NCI-H774 (cell line): ENCODE measurements around the gene FADS6.
"Not testable (repeated sequence)": the region's sequence is repeated elsewhere in the genome, so short reads cannot be mapped to it uniquely, and the experiment has no call there.

Source experiments
- DNase-seq: peaks from one replicate; lab custom pipeline; 2025; lab: John Stamatoyannopoulos, UW

Gene FADS6

DNA sequence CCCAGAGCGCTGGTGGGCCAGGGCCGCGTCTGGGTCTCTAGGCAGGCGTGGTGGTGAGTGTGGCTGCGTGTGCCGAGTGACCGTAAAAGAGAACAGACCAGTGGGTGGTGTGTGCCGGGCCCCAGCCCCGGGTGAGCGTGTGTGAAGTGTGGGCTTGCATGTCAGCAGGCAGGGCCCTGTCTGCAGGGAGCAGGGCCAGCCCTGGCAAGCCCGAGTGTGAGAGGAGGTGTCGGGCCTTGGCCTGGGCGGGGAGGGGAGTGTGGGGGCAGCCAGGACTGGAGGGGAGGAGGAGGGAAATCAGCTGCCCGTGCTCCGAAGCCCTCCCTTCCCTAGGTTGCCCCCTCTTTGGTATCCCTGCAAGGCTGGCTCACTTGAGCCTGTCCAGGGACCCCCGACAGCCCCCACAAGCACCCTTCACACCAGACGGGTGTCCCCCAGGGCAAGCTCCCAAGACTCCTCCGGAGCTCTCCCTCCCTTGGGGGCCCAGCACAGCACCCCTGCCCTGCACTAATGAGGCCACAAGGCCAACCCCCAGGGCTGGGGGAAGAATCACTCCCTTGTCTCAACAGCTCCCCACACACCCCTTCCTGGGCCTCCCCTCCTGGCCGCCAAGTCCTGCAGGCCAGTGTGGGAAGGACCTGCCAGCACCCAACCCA is 27.7 kb upstream of the FADS6 start:
- no peak for DNase-seq

DNA sequence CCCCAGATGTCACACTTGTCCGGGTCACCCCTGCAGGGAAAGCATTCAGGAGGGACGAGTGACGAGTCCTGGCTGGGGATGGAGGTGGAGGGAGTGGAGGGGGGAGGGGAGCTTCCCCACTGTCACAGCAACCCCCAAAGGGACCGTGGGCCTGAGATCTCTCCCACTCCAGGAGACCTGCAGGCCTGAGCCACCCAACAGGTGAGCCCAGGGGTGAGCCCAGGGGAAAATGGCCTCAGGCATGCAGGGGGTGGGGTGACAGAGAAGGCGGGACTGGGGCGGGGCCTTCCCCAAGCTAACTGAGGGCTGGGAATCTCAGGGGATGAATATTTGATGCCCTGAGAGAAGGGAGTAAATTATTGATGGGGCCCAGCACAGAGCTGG is 27.2 kb upstream of the FADS6 start:
- DNase-seq: no peak

DNA sequence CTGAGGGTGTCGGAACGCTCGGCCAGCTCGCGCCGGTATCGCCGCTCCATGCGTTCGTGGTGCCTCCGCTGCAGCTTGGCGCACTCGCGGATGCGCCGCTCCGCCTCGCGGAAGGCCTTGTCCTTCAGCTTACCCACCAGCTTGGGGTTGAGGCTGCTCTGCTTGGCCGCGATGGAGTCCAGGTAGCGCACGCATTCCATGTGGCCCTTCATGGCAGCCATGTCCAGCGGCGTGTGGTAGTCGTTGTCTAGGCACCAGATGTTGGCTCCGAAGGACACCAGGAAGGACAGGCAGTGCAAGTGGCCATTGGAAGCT is 26.8 kb upstream of the FADS6 start:
- DNase-seq: no peak

DNA sequence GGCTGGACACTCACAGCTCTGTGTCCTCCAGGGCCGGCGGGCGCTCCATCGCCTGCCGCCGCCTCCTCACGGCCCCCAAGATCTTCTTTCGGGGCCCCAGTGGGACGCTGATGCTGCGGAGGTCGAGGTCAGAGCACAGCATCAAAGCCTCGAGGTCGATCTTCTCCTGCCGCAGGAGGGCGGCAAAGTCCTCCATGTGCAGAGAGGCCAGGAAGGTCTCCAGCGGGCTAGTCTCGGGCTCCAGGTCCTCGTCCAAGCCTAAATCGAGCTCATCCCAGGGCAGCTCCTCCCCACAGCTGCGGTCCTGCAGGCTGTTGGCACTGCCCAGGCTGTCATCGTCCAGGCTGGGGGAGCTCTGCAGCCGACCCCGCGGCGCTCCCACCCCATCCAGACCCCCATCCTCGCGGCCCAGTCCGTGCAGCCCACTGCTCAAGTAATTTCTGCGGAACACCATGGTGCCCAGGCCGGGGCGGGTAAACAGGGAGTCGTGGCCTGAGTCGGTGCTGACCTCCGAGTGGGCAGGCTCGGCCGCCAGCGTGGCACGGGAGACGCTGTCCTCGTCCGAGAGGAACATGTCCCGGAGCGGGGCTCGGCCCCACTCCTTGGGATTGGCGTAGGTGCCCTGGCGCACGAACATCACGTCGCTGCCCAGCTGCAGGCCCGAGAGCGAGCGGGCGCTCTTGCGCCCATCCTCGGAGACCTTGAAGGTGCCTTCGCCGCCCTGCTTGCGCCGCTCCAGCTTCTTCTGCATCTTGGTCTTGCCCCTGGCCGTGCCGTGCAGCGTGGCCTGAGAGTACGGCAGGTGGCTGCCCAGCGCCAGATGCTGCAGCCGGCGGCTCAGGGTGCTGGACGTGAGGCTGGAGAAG is 26.2 kb upstream of the FADS6 start:
- DNase-seq: no peak

DNA sequence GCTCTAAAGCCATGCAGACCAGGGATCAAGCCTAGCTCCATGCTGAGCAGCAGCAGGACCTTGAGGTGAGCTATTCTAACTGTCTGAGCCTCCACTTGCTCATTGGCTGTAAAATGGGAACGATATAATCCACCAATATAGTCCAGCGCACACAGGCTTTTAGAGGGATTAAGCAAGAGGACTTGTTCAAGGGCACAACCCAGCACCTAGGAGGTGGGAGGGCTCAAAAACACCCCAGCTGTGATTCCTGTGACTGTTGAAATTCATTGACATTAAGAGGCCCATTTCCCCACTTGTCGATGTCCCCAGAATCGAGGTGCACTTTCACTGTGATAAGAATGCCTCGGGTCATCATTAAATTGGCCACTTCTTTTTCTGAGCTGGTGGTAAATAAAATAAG is 25.5 kb upstream of the FADS6 start:
- no peak for DNase-seq

DNA sequence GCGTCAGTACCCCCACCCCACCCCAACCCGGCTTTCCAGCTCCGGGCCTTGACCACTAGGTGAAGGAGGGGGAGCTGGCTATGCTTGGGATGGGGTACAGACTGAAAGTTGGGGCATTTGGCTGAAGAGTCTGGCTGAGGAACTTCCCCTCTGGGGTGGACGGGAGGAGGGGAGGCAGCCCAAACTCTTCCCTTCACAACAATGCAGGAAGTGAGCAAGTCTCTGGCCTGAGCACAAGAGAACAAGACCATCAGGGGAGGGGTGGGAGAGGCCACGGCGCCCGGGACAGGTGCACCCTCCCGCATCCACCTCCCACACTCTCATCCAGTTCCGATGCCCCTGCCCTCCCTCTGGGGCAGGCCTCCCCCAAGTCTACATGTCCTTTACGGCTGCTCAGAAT is 24.0 kb upstream of the FADS6 start:
- DNase-seq: no peak

DNA sequence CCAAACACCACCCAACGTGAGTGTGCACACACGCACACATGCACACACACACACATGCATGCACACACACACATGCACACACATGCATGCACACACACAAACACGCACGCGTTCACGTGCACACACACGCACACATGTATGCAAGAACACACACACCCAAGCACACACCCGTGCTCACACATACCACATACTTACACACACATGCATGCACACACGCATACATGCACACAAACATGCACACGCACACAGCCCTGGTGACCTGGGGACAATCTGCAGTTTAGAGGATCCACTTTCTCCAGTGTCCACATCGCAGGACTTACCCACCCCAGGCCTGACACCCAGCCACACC is 23.4 kb upstream of the FADS6 start:
- DNase-seq: no peak

DNA sequence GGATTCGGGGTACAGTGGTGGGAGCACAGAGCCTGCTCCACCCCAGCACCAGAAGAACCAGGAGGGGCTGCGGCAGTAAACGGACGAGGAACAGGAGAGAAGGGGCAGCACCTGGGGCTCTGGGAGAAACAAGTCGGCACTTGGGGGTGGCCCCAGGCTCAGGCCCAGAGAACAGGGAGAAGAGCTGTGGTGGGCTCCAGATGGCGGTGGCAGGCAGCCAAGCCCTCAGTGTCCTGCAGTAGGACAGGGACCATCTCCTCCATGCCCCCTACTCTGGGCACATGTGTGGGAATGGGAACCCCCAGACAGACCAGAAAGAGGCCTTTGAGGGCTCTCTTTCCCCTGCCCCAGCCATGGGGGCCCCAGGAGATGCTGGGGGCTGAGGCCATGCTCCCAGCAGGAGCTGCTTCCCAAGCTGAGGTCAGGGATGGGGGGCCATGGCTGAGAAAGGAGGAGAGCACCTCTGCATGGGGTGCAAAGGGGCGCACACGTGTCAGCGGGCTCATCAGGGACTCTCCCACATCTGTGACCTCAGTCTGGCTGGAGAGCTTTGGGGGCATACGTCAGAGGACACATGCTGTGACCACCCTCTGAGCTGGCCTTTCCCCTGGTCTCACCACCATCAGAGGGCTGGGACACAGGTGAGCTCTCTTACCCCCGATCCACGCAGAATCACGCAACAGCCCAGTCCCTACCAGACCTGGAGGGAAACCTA is 22.9 kb upstream of the FADS6 start:
- DNase-seq: no peak

DNA sequence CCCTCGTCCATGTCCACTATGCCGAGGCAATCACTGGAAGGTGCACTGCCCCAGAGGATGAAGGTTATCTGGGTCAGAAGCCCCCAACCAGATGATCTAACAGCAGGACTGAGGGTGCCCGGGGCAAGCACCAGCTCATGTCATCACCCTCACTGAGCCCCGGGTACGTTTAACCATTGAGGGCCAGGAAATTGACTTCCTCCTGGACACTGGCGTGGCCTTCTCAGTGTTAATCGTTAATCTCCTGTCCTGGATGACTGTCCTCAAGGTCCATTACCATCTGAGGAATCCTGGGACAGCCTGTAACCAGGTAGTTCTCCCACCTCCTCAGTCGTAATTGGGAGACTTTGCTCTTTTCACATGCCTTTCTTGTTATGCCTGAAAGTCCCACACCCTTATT is 18.0 kb upstream of the FADS6 start:
- not testable (repeated sequence) for DNase-seq

DNA sequence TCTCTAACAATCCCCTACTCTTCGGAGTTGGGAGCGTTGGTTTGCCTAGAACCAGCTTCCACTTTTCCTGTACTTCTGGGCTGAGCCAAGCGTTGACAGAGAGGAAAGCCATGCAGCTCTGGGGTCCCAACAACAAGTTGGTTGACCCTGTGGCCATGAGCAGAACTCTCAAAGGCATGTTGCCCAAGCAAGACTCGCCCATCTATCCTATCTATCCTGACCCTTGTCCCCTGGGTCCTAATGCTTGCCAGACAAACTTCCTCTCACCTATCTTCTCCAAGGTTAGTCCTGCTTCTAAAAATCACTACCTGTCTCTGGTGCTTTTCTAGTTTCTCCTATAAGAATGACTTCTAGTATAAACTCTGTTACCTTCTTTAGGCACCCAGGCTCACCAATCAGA is 15.7 kb upstream of the FADS6 start:
- DNase-seq: not testable (repeated sequence)

DNA sequence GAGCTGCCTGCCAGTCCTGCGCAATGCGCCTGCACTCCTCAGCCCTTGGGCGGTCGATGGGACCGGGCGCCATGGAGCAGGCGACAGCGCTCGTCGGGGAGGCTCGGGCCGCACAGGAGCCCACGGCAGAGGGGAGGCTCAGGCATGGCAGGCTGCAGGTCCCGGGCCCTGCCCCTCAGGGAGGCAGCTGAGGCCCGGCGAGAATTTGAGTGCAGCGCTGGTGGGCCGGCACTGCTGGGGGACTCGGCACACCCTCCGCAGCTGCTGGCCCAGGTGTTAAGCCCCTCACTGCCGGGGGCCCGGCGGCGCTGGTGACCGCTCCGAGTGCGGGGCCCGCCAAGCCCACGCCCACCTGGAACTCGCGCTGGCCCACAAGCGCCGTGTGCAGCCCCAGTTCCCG is 13.6 kb upstream of the FADS6 start:
- no peak for DNase-seq

DNA sequence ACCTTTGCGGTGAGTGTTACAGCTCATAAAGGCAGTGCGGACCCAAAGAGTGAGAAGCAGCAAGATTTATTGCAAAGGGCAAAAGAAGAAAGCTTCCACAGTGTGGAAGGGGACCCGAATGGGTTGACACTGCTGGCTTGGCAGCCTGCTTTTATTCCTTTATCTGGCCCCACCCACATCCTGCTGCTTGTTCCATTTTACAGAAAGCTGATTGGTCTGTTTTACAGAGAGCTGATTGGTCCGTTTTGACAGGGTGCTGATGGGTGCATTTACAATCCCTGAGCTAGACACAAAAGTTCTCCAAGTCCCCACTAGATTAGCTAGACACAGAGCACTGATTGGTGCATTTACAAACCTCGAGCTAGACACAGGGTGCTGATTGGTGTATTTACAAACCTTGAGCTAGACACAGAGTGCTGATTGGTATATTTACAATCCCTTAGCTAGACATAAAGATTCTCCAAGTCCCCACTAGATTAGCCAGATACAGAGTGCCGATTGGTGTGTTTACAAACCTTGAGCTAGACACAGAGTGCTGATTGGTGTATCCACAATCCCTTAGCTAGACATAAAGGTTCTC is 12.9 kb upstream of the FADS6 start:
- not testable (repeated sequence) for DNase-seq

DNA sequence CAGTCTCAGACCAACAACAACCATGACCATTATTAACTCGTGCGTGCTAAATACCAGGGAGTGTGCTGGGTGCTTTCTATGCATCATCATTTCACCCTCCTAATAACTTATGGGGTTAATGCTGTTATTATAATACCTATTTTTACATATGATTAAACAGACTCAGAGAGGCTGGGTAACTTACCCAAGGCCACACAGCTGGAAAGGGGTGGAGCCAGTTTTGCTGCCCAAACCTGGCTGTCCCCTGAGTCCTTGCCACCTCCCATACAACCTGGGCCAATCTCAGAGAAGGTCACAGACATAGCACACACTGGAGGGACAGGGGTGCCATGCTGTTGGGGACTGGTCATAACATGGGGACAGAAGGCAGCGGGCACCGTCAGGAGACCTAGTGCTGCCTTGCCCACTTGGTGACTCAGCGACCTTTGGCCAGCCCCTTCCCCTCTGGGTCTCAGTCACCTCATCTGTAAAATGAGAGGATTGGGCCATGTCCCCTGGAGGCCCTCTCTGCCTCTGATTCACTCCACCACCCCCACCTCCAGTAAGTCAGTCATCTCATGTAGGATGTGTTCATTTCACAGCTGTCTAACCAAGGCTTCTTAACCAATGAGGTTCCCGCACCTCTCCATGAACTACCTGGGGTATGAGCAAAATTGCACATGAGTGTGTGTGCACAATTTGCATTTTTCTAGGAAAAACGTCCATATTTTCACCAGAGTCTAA is 11.4 kb upstream of the FADS6 start:
- DNase-seq: no peak

DNA sequence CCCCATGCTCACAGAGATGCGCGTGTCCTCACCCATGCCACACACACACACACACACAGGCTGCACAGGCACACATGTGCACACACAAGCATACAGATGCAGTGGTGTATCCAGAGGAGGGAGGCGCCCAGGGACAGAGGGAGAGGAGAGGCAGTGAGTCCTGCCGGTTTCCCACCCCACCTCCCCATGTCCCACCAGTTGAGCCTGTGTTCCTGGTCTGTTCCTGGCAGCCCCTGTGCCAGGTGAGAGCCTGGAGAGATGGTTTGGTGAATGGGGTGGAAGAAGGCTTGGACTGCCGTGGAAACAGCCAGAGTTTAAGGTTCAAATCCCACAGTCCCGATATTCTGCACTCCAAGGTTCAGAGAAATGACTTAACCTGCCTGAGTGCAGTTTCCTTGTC is 10.2 kb upstream of the FADS6 start:
- DNase-seq: no peak

DNA sequence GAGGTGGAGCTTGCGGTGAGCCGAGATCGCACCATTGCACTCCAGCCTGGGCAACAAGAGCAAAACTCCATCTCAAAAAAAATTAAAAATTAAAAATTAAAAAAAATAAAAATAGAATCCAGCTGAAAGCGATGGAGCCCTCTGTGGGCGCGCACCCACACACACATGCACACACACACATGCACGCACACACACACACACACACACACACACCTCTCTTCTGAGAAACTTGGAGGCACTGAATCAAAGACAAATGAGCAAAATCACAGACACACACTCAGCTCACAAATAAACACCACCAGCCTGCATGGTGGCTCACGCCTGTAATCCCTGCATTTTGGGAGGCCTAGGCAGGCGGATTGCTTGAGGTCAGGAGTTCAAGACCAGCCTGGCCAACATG is 9.6 kb upstream of the FADS6 start:
- DNase-seq: no peak

DNA sequence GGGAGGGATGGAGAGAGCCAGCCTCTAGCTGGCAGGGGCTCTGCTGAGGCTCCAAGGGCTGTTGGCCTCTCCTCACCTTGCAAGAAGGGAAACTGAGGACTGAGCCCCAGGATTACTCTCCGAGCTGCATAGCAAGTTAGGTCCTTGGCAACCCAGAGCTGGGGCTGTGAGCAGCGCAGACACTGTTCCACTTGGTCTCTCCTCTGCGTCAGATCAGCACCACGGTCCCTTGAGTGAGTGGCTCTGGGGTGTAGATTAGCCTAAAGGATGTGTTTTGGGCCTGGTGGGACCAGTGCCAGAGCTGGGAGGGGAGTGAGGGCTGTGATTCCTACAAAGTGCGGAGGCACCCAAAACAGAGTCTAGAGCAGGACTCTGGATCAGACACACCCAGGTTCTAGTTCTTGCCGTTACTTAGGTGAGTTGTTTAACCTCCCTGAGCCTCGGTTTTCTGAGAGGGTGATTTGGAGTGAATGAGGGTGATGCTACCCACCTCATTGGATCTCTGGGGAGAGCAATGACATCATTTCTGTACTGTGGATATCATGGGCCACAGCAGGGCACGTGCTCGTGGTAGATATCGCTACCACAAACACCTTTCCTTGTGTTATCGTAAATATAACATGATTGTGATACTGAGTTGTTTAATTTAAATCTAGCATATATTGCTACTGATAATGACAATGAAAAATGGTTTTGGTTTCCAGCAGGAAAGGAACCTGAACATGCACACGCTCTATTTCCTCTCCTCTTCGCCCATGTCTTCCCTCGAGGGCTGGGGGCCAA is 8.1 kb upstream of the FADS6 start:
- no peak for DNase-seq

DNA sequence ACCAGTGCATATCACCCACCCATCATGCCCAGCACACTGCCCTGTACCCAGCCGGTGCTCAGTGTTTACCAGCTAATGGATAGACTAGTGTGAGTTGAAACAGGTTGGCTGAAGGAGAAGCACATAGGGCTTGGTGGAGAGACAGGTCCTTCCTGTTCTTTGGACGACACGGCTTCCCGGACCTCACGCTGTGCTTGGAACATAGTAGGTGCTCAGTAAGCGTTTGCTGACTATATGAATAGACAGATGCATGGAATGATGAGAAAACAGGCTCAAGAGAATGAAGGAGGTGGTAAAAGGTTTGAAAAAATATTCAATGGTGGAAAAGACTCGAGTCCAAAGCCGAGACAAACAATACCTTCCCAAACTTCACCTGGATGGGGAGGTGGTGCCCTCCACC is 6.8 kb upstream of the FADS6 start:
- no peak for DNase-seq

DNA sequence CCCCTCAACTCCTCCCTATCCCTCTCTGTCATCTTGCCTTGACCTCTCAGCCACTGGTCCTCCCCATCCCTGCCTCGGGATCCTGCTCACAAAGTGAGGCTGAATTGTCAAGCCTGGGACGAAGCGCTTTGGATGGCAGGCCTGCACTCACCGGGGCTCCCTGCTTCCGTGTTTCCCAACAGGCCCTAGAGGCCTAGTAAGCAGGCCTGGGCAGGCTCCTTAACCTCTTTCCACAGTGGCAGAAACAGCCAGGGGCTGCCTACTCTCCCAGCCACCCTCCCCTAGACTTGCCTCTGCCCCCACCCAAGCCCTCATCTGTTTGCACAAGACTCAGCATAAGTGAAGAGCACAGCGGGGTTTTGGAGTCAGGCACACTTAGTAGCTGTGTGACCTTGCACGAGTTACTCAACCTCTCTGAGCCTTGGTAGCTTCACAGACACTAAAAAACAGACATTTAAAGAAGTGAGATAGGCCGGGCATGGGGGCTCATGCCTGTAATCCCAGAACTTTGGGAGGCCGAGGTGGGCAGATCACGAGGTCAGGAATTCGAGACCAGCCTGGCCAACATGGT is 5.0 kb upstream of the FADS6 start:
- no peak for DNase-seq

DNA sequence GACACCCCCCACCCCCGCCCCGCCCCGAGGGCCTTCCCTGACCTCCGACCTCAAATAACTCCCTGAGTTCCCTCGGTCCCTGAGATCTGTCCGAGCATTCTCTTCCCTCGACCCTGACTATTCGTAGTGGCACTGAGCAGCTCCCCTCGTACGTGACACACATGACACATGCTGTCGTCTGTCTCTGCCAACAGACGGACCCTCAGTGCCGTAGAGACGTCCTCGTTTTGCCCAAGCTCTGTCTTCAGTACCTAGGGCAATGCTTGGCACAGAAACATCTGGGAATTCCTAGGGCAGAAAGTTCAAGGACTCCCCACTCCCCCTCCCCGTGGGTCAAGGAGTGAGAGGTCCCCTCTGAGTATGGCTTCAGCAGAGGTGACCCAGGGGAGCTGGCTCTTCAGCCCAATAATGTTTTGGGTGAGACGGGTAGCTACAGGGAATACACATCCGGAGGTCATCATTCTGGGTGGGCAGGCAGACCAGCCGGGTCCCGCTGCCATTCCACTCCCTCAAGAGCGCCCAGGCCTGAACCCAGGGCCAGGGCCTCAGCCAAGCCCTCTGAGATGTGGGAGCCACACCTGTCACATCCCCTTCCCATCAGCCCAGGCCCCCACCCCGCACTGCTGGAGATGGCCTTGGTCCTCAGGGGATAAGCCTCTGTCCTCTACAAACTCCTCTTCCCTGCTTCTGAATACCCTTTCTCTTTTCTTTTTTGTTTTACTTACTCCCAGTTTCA is 671 bp upstream of the FADS6 start:
- no peak for DNase-seq

DNA sequence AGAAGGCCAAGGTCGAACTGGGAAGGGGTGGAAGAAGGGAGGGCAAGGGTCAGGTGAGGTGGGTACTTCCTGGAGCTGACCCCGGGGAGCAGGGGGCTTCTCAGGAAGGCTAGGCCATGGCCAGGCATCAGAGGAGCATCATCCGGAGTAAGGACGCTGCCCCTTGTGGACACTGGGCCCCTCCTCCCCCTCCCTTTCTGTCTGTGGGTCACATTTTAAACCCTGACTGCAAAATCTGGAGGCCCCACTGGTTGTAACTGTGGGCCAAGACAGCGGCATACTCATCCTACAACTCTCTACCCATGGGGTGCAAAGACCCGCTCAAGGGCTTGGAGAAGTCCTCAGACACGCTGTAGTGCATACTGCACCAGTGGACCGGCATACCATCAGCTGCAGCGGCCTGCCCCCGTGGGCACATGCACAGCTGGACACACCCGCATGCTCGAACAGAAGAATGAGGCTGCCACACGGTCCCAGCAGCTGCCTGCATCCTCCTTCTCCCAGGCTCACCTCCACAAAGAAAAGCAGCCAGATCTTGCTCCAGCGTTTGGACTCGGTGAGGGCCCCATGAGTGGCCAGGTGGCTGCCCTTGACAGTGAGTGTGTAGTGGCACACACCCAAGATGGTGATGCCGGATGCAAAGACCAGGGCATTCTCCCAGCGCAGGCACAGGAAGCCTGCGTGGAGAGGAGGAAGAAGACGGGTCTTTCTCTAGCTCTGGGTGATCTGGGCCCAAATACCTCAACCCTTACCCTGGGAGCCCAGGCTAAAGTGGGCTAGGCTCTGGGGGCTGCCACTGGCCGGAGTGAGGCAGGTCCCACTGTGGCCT is 1.2 kb downstream of the FADS6 start:
- no peak for DNase-seq
